Measurements from ENCODE around the gene CMA1. TPM values are rescaled to one million over a fixed set of nuclear protein-coding genes. Genes with fewer than 3 reads are reported as not detected.

CMA1 gene
- total RNA-seq, 4 donors from 2014 or later, result 0.63 to 2.2 (median 1.2) TPM; not detected in 1

DNA sequence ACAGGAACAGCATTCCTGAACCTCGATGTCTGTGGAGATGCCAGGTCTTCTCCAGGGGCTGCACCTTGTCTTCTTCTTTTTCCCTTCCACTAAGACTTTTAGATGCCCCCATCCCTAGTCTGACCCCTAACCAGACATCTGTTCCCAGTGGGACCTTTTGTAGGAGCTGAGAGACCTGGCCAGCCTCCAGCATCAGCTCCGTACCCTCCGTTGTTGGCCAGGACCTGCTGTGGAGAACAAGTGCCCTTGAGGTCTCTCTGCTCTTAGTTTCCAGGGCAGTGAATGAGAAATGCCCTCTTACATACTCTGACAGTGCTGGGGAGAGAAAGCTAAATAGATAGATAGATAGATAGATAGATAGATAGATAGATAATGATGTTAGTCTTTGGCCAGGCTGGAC is 48.7 kb downstream of the CMA1 start:
- TF ChIP-seq, protein P1, sequence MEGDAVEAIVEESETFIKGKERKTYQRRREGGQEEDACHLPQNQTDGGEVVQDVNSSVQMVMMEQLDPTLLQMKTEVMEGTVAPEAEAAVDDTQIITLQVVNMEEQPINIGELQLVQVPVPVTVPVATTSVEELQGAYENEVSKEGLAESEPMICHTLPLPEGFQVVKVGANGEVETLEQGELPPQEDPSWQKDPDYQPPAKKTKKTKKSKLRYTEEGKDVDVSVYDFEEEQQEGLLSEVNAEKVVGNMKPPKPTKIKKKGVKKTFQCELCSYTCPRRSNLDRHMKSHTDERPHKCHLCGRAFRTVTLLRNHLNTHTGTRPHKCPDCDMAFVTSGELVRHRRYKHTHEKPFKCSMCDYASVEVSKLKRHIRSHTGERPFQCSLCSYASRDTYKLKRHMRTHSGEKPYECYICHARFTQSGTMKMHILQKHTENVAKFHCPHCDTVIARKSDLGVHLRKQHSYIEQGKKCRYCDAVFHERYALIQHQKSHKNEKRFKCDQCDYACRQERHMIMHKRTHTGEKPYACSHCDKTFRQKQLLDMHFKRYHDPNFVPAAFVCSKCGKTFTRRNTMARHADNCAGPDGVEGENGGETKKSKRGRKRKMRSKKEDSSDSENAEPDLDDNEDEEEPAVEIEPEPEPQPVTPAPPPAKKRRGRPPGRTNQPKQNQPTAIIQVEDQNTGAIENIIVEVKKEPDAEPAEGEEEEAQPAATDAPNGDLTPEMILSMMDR (IDR thresholded peaks at IDR 0.05), result no peak
- no peak for TF ChIP-seq POLR2A (IDR thresholded peaks at IDR 0.05)
- peak in 1 of 2 donors; percentile 46 for DNase-seq (ENCODE audit: low spot score in 2 of 2)
- no peak overlapping the region for H3K4me3 ChIP-seq (ENCODE audit: low read depth, poor library complexity, severe bottlenecking)
- intact Hi-C loops (cut with DNase I; ENCODE audit: low total_unique reads), result no loop called here
- WGBS, 2 donors, result 76 to 89% methylated on average over 3 of the region's 3 CpGs

GRCh38 chr14:24458736-24459135 is 49.3 kb downstream of the CMA1 start:
- intact Hi-C loops (cut with DNase I; ENCODE audit: low total_unique reads), result no loop called here
- DNase-seq (ENCODE audit: low spot score in 2 of 2), result peak in 1 of 2 donors; percentile 70
- WGBS, 2 donors, result 74 to 92% methylated on average over 1 of the region's 1 CpG
- TF ChIP-seq, protein P1 (IDR thresholded peaks at IDR 0.05), result no peak
- no peak for TF ChIP-seq POLR2A (IDR thresholded peaks at IDR 0.05)
- no peak overlapping the region for H3K4me3 ChIP-seq (ENCODE audit: low read depth, poor library complexity, severe bottlenecking)

- no peak overlapping the region for H3K4me3 ChIP-seq (ENCODE audit: low read depth, poor library complexity, severe bottlenecking)
- intact Hi-C loops (cut with DNase I; ENCODE audit: low total_unique reads), result no loop called here
- DNase-seq (ENCODE audit: low spot score in 2 of 2), result peak in 1 of 2 donors; percentile 4
- TF ChIP-seq, protein P1 (IDR thresholded peaks at IDR 0.05), result no peak
- no peak for TF ChIP-seq POLR2A (IDR thresholded peaks at IDR 0.05)
Measured at GRCh38 chr14:24456980-24457379, 51.1 kb downstream of the CMA1 start.

Other genes with a start within 250 kb of the CMA1 start
- gene TGM1, start 245.1 kb downstream of the CMA1 start, total RNA-seq, result 100 to 1,000 TPM; 160 to 283 (median 235) TPM
- gene RABGGTA, start 236.7 kb downstream of the CMA1 start, total RNA-seq, result 10 to 100 TPM; 35.5 to 69.4 (median 44.7) TPM
- gene DHRS1, start 208.5 kb downstream of the CMA1 start, total RNA-seq, result 100 to 1,000 TPM in 1 of 4 donors, 10 to 100 TPM in 3; 55.0 to 112 (median 90.6) TPM
- 10 to 100 TPM; 13.8 to 20.4 (median 17.6) TPM for gene NOP9, start 208.4 kb downstream of the CMA1 start, total RNA-seq
- 10 to 100 TPM; 10.6 to 29.8 (median 25.1) TPM for gene CIDEB, start 200.3 kb downstream of the CMA1 start, total RNA-seq
- gene LTB4R2, start 198.1 kb downstream of the CMA1 start, total RNA-seq, result 100 to 1,000 TPM in 3 of 4 donors, 10 to 100 TPM in 1; 88.1 to 173 (median 147) TPM
- 100 to 1,000 TPM in 1 of 4 donors, 10 to 100 TPM in 3; 58.9 to 118 (median 70.9) TPM for gene LTB4R, start 196.8 kb downstream of the CMA1 start, total RNA-seq
- gene ADCY4, start 173.2 kb downstream of the CMA1 start, total RNA-seq, result 10 to 100 TPM in 3 of 4 donors, 1 to 10 TPM in 1; 6.7 to 22.8 (median 16.5) TPM
- 10 to 100 TPM in 1 of 4 donors, 1 to 10 TPM in 3; 6.3 to 18.0 (median 7.2) TPM for gene RIPK3, start 168.3 kb downstream of the CMA1 start, total RNA-seq
- gene NFATC4, start 140.1 kb downstream of the CMA1 start, total RNA-seq, result 10 to 100 TPM in 3 of 4 donors, 1 to 10 TPM in 1; 8.3 to 26.1 (median 14.0) TPM
- 10 to 100 TPM; 17.7 to 37.8 (median 23.5) TPM for gene NYNRIN, start 109.3 kb downstream of the CMA1 start, total RNA-seq
- 1 to 10 TPM in 2 of 4 donors, under 1 TPM in 2; 0.76 to 1.4 (median 1.1) TPM for gene CBLN3, start 78.6 kb downstream of the CMA1 start, total RNA-seq
- gene KHNYN, start 78.3 kb downstream of the CMA1 start, total RNA-seq, result 100 to 1,000 TPM in 1 of 4 donors, 10 to 100 TPM in 3; 66.0 to 147 (median 90.6) TPM
- 10 to 100 TPM; 21.0 to 39.1 (median 30.2) TPM for gene SDR39U1, start 65.5 kb downstream of the CMA1 start, total RNA-seq
- gene CTSG, start 68.0 kb upstream of the CMA1 start, total RNA-seq, result 10 to 100 TPM in 1 of 4 donors, 1 to 10 TPM in 1, under 1 TPM in 2; 0.27 to 10.5 (median 1.5) TPM
- gene GZMH, start 101.4 kb upstream of the CMA1 start, total RNA-seq, result not detected
- 1 to 10 TPM in 1 of 4 donors, under 1 TPM in 1, not detected in 2; 0.75 to 1.0 TPM for gene GZMB, start 125.9 kb upstream of the CMA1 start, total RNA-seq